HUDEP-2 (cell line): ENCODE results near the gene PPEF1.

Source experiments
- DNase-seq, 76 experiments: peaks; one replicate each; lab custom pipeline; 2025; ENCODE audit not compliant: unreplicated experiment in 76 of 76; lab: John Stamatoyannopoulos, UW

PPEF1 gene

GRCh38 chrX:18875256-18875878 is 167.9 kb downstream of the PPEF1 start:
- DNase-seq = peak in 1 of 76 experiments; percentile 0

DNA sequence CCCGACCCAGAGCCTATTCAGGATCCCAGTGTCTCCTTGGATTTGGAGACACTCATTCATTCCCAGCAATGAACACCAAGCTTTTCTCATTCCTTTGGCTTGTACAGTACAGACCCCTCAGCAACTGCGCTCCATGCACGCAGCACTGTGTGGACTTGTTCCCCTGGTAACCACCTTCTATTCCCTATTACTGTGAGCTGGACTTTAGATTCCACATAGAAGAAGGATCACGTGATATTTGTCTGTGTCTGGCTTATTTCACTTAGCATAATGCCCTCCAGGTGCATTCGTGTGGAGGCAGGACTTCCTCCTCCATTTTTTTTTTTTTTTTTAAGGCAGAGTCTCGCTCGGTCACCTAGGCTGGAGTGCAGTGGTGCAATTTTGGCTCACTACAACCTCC is 170.0 kb downstream of the PPEF1 start:
- no peak for DNase-seq
